ENCODE data around the gene CDC23.
A peak's percentile ranks its signal among the peaks of the same experiment; 100 is the strongest.
"Not testable (repeated sequence)": the region's sequence is repeated elsewhere in the genome, so short reads cannot be mapped to it uniquely, and the experiment has no call there.

The CDC23 gene

GRCh38 chr5:138193859-138194258 lies 19.3 kb downstream of the CDC23 start:
- not testable (repeated sequence) for DNase-seq

GRCh38 chr5:138192826-138193225 lies 20.3 kb downstream of the CDC23 start:
- no peak for DNase-seq

DNA sequence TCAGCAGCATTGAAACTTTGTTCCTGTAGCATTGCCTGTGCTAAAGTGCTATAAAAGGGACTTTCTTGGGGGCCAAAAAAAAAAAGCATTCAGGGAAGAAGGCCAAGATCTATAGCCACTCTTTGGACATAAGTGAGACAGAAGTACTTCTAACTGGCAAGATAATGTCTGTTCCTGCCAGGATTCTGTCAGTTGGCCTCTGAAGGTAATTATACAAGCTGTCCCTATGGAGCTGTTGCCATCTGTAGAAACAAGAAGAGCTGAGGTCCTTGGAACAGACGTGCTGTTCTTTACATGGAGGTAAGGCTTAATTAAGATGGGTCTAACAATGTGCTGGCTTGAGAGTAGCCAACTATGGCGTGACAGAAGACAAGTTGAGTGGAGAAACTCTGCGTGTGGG lies 24.5 kb downstream of the CDC23 start:
- no peak for DNase-seq

DNA sequence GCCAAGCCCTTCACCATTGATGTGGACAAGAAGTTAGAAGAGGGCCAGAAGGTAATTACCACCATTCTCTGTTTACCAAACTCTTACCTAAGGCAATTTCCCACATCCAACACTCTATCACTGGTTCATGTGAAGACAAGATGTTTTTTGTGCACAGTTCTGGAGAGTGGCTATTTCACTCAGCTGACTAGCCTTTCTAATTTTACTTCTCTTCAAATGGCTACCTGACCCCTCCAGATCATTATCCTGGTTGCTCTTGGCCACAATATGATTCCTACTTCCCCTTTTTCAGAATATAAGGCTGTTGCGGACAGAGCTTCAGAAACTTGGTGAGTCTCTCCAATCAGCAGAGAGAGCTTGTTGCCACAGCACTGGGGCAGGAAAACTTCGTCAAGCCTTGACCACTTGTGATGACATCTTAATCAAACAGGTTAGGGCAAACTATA lies 27.1 kb downstream of the CDC23 start:
- no peak for DNase-seq

- DNase-seq, result no peak
Observed at GRCh38 chr5:138182808-138183207, 30.3 kb downstream of the CDC23 start.

DNA sequence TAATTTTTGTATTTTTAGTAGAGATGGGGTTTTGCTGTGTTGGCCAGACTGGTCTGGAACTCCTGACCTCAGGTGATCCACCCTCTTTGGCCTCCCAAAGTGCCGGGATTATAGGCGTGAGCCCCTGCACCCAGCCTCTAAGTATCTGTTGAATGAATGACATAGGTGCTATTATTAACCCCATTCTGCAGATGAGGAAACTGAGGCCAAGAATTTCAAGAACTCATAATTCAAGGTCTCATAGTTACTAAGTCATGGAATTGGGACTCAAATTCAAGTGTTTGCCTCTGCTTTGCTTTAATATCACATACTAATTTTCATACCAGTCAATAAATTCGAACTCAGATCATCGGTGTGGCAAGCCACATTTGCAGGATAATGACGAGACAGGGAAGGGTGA lies 32.3 kb downstream of the CDC23 start:
- DNase-seq, result no peak

- DNase-seq, result peak; percentile 39
Observed at GRCh38 chr5:138180183-138180782, 32.8 kb downstream of the CDC23 start.

DNA sequence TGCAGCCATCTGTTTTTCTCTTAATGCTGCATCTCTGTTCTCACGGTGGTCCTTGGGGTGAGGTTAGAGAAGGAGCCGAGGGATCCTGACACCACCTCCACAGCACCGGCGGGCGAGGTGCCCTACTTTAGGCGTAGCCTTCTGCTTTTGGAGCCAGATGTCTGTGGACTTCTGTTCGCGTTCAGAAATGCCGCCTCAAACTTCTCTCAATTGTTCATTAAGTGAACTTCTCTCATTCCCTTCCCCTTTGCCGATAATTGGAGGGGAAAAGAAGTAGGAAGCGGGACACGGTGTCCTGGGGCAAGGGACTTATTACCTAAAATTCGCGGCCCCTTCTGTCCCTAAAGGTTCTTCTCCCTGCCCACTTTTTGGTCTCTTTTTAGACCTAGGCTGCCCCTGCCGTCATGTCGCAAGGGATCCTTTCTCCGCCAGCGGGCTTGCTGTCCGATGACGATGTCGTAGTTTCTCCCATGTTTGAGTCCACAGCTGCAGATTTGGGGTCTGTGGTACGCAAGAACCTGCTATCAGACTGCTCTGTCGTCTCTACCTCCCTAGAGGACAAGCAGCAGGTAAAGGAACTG lies 33.8 kb downstream of the CDC23 start:
- no peak for DNase-seq

- DNase-seq, result peak; percentile 88
Observed at GRCh38 chr5:138178516-138179276, 34.4 kb downstream of the CDC23 start, which contains the start of the genes BRD8 and KIF20A. TSS of gene BRD8 (minus strand) at chr5:138178630. CDS start at chr5:138178614, 16 bp downstream. TSS of gene KIF20A (plus strand) at chr5:138179112. CDS start at chr5:138179681, 569 bp downstream.

- no peak for DNase-seq
Observed at GRCh38 chr5:138177941-138178515, 35.1 kb downstream of the CDC23 start.

- DNase-seq, result no peak
Observed at GRCh38 chr5:138170299-138170698, 42.8 kb downstream of the CDC23 start.

DNA sequence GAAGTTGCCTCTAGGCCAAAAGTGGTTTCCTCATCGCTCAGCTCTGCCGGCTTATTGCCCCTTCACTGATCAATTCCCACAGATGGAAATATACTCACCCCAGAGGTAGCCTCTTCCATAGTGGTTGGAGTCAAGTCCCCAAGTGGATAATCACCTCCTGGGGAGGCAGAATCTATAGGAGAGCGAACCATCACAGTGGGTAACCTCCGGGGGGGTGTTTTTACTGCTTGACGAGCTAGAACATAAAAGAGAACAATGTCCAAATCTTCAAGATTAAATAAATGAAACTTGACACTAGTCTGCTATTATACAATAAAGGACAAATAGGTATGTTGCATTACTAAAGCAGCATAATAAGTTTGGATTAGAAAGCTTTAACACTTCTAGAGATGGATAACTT lies 44.0 kb downstream of the CDC23 start:
- DNase-seq, result no peak

- no peak for DNase-seq
Observed at GRCh38 chr5:138163721-138164120, 49.4 kb downstream of the CDC23 start.

GRCh38 chr5:138160706-138161105 lies 52.4 kb downstream of the CDC23 start:
- DNase-seq, result no peak

GRCh38 chr5:138159666-138160065 lies 53.5 kb downstream of the CDC23 start:
- no peak for DNase-seq

- no peak for DNase-seq
Observed at GRCh38 chr5:138157626-138158025, 55.5 kb downstream of the CDC23 start.

DNA sequence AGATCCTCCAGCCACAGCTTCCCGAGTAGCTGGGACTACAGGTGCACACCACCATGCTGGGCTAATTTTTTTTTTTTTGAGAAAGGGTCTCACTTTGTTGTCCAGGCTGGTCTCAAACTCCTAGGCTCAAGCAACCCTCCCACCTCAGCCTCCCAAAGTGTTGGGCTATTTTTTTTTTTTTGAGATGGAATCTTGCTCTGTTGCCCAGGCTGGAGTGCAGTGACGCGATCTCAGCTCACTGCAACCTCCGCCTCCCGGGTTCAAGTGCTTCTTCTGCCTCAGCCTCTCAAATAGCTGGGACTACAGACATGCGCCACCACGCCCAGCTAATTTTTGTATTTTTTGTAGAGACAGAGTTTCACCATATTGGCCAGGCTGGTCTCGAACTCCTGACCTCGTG lies 57.1 kb downstream of the CDC23 start:
- not testable (repeated sequence) for DNase-seq

GRCh38 chr5:138149530-138149929 lies 63.6 kb downstream of the CDC23 start:
- DNase-seq, result no peak

DNA sequence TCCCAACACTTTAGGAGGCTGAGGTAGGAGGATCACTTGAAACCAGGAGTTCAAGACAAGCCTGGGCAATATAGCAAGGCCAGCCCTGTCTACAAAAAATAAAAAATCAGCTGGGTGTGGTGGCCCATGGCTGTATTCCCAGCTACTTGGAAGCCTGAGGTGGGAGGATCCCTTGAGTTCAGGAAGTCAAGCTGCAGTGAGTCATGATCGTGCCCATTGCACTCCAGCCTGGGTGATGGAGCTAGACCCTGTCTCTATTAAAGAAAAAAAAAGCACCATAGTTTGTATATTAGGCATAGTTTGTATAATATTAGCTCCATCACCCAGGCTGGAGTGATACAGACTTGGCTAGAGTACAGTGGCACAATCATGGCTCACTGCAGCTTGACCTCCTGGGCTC lies 64.3 kb downstream of the CDC23 start:
- no peak for DNase-seq

DNA sequence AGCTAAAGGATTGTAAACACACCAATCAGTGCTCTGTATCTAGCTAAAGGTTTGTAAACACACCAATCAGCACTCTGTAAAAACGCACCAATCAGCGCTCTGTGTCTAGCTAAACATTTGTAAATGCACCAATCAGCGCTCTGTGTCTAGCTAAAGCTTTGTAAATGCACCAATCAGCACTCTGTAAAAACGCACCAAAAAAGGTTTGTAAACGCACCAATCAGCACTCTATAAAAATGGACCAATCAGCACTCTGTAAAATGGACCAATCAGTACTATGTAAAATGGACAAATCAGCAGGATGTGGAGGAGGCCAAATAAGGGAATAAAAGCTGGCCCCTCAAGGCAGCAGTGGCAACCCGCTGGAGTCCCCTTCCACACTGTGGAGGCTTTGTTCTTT lies 69.5 kb downstream of the CDC23 start:
- DNase-seq, result not testable (repeated sequence)

DNA sequence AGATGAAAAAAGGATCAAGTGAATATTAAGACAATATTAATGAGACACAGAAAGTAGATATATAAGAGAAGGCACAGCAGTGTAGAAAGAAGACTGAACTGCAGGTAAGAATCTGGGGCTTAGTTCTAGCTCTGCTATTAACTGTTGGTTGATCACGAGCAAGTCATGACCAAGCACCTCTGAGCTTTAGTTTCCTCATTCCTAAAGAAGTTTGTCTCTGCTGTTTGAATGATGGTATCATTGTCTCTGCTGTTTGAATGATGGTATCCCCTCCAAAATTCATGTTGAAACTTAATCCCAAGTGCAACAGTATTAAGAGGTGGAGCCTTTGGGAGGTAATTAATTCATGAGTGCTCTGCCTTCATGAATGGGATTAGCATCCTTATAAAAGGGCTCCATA lies 71.4 kb downstream of the CDC23 start:
- DNase-seq, result no peak

DNA sequence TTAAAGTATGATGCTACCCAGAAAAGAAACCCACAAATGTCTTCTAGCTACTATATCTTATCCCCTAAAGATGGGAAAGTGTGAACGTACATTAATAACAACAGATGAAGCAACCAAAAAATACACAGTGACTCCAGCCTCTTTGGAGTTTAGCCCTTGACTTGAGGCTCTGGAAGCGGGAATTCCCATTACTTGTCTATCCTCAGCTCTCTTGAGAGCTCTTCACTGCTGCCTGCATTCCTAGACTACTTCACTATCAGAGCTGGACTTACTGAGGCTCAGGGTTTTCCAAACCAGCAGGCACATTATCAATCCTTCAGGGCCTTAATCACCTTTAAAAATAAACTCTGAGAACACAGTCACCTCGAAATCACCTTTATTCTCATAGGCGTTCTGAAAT lies 72.9 kb downstream of the CDC23 start:
- no peak for DNase-seq

DNA sequence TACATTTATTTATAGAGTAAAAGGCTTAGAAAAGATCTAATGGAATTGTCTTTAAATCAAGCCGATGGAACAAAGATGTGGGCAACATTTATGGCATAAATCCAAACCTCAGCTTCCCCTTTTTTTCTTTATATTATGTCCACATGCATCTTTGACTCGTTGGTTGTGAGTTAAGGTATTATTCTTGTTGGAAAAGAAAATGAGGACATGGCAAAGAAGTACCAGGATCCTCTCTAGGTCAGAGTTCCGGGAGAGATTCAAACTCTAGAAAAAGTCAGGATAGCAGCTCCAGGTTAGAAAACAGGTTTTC lies 73.4 kb downstream of the CDC23 start:
- no peak for DNase-seq
